K562 (cell line): ENCODE data around the gene FN3KRP. TPM values are rescaled to one million over a fixed set of nuclear protein-coding genes. Genes with fewer than 3 reads are reported as not detected.

Experiments used
- ASH1L ChIP-seq: fragments of 450-650 bp; IDR thresholded peaks from 2 replicates; pipeline ENCODE4 v1.6.1; 2018; ENCODE audit warnings: borderline replicate concordance, mild to moderate bottlenecking, low read depth; ENCODE audit not compliant: partially characterized antibody
- ATF2 ChIP-seq: sonication (generic); formaldehyde crosslinking; IDR thresholded peaks from 2 replicates; pipeline ENCODE4 v1.8.1; 2022; ENCODE audit warnings: missing genetic modification reagents
- BCLAF1 ChIP-seq, 2 experiments: fragments of 450-650 bp in 1 of 2; IDR thresholded peaks; 2 replicates each; pipeline ENCODE4 v1.6.1; 2011 to 2017; ENCODE audit warnings: low read depth in 2 of 2, antibody characterized with exemption in 1 of 2, borderline replicate concordance in 1 of 2, low read length in 1 of 2, mild to moderate bottlenecking in 1 of 2, mixed read lengths in 1 of 2; ENCODE audit not compliant: control insufficient read depth in 1 of 2
- CBX3 ChIP-seq, 2 experiments: IDR thresholded peaks; 1 replicate in 1 of 2; 2 replicates in 1 of 2; pipeline ENCODE4 v1.6.1; 2012; ENCODE audit warnings: inconsistent platforms in 2 of 2, low read length in 2 of 2, borderline replicate concordance in 1 of 2, control low read depth in 1 of 2
- CGGBP1 ChIP-seq: fragments of 250-450 bp; sonication (Bioruptor Pico); IDR thresholded peaks from 2 replicates; pipeline ENCODE4 v1.9.0; 2021; ENCODE audit warnings: mild to moderate bottlenecking
- E2F3 ChIP-seq: fragments of 250-450 bp; sonication (Bioruptor Pico); IDR thresholded peaks from 2 replicates; pipeline ENCODE4 v1.4.0; 2020; ENCODE audit warnings: mild to moderate bottlenecking
- FOXK2 ChIP-seq, 2 experiments: fragments of 450-650 bp; IDR thresholded peaks in 1 of 2; conservative IDR thresholded peaks in 1 of 2; 2 replicates each; pipeline ENCODE4 v1.6.1; 2016; ENCODE audit warnings: low read depth in 2 of 2, mild to moderate bottlenecking in 1 of 2
- GTF2F1 ChIP-seq: IDR thresholded peaks from 2 replicates; pipeline ENCODE4 v1.6.1; 2011; ENCODE audit warnings: low read depth, low read length, improper control_type of control experiment
- NBN ChIP-seq: fragments of 450-650 bp; IDR thresholded peaks from 2 replicates; pipeline ENCODE4 v1.6.1; 2016; ENCODE audit warnings: low read depth, mild to moderate bottlenecking
- POLR2G ChIP-seq: fragments of 200-400 bp; formaldehyde crosslinking; IDR thresholded peaks from 2 replicates; pipeline ENCODE4 v1.6.1; 2017; ENCODE audit warnings: low read depth, mild to moderate bottlenecking, antibody characterized with exemption, low read length, moderate library complexity
- RBM14 ChIP-seq: fragments of 200-400 bp; formaldehyde crosslinking; IDR thresholded peaks from 2 replicates; pipeline ENCODE4 v1.6.1; 2018; ENCODE audit warnings: low read depth, mild to moderate bottlenecking, low read length, moderate library complexity, borderline replicate concordance; ENCODE audit not compliant: insufficient read depth
- RUNX1 ChIP-seq: sonication (generic); IDR thresholded peaks from 2 replicates; pipeline ENCODE4 v1.6.1; 2016; ENCODE audit warnings: antibody characterized with exemption, low read depth
- SLC30A9 ChIP-seq: fragments of 250-450 bp; sonication (Bioruptor Pico); IDR thresholded peaks from 2 replicates; pipeline ENCODE4 v1.8.0; 2022; ENCODE audit warnings: mild to moderate bottlenecking, moderate library complexity
- SMAD4 ChIP-seq: fragments of 250-450 bp; sonication (Bioruptor Pico); conservative IDR thresholded peaks from 2 replicates; pipeline ENCODE4 v1.8.0; 2021; ENCODE audit warnings: inconsistent platforms, mild to moderate bottlenecking, moderate library complexity
- SRF ChIP-seq, 2 experiments: fragments of 250-450, 450-650 bp in 1 of 2; sonication (Bioruptor Pico) in 1 of 2; sonication (generic) in 1 of 2; formaldehyde crosslinking; IDR thresholded peaks; 2 replicates each; pipeline versions ENCODE4 v1.5.0 to v1.5.1; 2020 to 2022; ENCODE audit warnings: mild to moderate bottlenecking in 1 of 2, missing genetic modification reagents in 1 of 2
- TRIM28 ChIP-seq: fragments of 450-650 bp; IDR thresholded peaks from 2 replicates; pipeline ENCODE4 v1.6.1; 2017
- U2AF1 ChIP-seq: fragments of 200-400 bp; formaldehyde crosslinking; optimal IDR thresholded peaks from 2 replicates; pipeline ENCODE3; 2017; ENCODE audit warnings: mild to moderate bottlenecking, low read depth, low read length, moderate library complexity
- ZKSCAN3 ChIP-seq: fragments of 250-450 bp; sonication (Bioruptor Pico); IDR thresholded peaks from 2 replicates; pipeline ENCODE4 v1.4.0; 2020
- ZNF12 ChIP-seq: sonication (generic); formaldehyde crosslinking; IDR thresholded peaks from 2 replicates; pipeline ENCODE4 v1.4.0; 2020; ENCODE audit warnings: mild to moderate bottlenecking, missing genetic modification reagents
- ZNF140 ChIP-seq: fragments of 250-450 bp; sonication (Bioruptor Pico); IDR thresholded peaks from 2 replicates; pipeline ENCODE4 v1.8.0; 2021; ENCODE audit warnings: moderate library complexity, mild to moderate bottlenecking, inconsistent platforms
- ZNF146 ChIP-seq: IDR thresholded peaks from one replicate; pipeline ENCODE4 v1.6.1; 2018; ENCODE audit warnings: missing compliant biosample characterization; ENCODE audit not compliant: unreplicated experiment
- ZNF384 ChIP-seq: IDR thresholded peaks from 2 replicates; pipeline ENCODE4 v1.6.1; 2012; ENCODE audit warnings: low read depth, low read length, improper control_type of control experiment
- ZNF764 ChIP-seq: fragments of 250-450 bp; sonication (Bioruptor Pico); IDR thresholded peaks from 2 replicates; pipeline ENCODE4 v1.4.0; 2020; ENCODE audit warnings: low read depth, mild to moderate bottlenecking, moderate library complexity
- ZNF778 ChIP-seq: fragments of 450-650 bp; formaldehyde crosslinking; IDR thresholded peaks from 2 replicates; pipeline ENCODE4 v1.4.0; 2020; ENCODE audit warnings: mild to moderate bottlenecking, moderate library complexity
- ZNF780A ChIP-seq: fragments of 250-450 bp; sonication (Bioruptor Pico); IDR thresholded peaks from 2 replicates; pipeline ENCODE4 v1.5.0; 2021; ENCODE audit warnings: mild to moderate bottlenecking
- polyA plus RNA-seq, 8 experiments: library from polyadenylated mRNA; depleted of rRNA in 4 of 8; stranded (reverse) in 5 of 8; unstranded in 3 of 8; fragments of >200 nt; fragmentation: Nextera tagmentation in 2 of 8; fragmentation: Illumina TruSeq in 1 of 8; extraction: Ambion mirVana in 2 of 8; extraction: Trizol in 1 of 8; gene quantifications; 2 replicates each; pipeline versions ENCODE4 v1.2.1 to v1.2.3, GENCODE V29; 2011 to 2014; ENCODE audit warnings: inconsistent platforms in 1 of 8, missing spikeins in 1 of 8
- total RNA-seq, 7 experiments: library from RNA; depleted of rRNA in 6 of 7; stranded (reverse); fragments of >200 nt in 6 of 7; fragmentation: Illumina TruSeq in 2 of 7; extraction: Trizol in 2 of 7; gene quantifications; 2 replicates each; pipeline versions ENCODE4 v1.2.1 to v1.2.3, GENCODE V29; 2011 to 2021; ENCODE audit warnings: low replicate concordance in 1 of 7

Gene FN3KRP
- total and polyA plus RNA-seq, 9 of the 15 experiments (the other 6 are each of a cell fraction or from before 2014, with no cell fraction given), result 2.0 to 32.1 (median 24.9) TPM

- no peak for TF ChIP-seq BCLAF1 (IDR thresholded peaks at IDR 0.05; ENCODE audit: borderline replicate concordance in 1 of 2, control insufficient read depth in 1 of 2, low read depth in 2 of 2, low read length in 1 of 2)
- no peak for TF ChIP-seq RBM14
- no peak for TF ChIP-seq ATF2 (CRISPR knock-in tag)
- no peak for TF ChIP-seq ZNF780A (CRISPR knock-in tag)
- no peak for TF ChIP-seq CBX3 (IDR thresholded peaks at IDR 0.05; ENCODE audit: borderline replicate concordance in 1 of 2, low read length in 2 of 2)
- no peak for TF ChIP-seq E2F3 (CRISPR knock-in tag)
- no peak for TF ChIP-seq ZNF146 (CRISPR knock-in tag)
- no peak for TF ChIP-seq ZNF12 (CRISPR knock-in tag)
- no peak for TF ChIP-seq ZNF764 (CRISPR knock-in tag)
- TF ChIP-seq SLC30A9 (CRISPR knock-in tag), result no peak
- TF ChIP-seq ZNF384, result no peak
- no peak for TF ChIP-seq NBN
- TF ChIP-seq SMAD4 (CRISPR knock-in tag), result no peak
- peak; percentile 86 for TF ChIP-seq ASH1L
- TF ChIP-seq U2AF1, result no peak
- no peak for TF ChIP-seq GTF2F1
- TF ChIP-seq FOXK2 (conservative IDR thresholded peaks at IDR 0.05 in 1 of 2, IDR thresholded peaks at IDR 0.05 in 1 of 2; ENCODE audit: low read depth in 2 of 2), result no peak
- no peak for TF ChIP-seq SRF (CRISPR knock-in tag; IDR thresholded peaks at IDR 0.05)
- TF ChIP-seq RUNX1, result no peak
- no peak for TF ChIP-seq ZNF778
- TF ChIP-seq POLR2G, result peak; percentile 60
- TF ChIP-seq ZNF140 (CRISPR knock-in tag), result no peak
- TF ChIP-seq CGGBP1, result no peak
- no peak for TF ChIP-seq ZKSCAN3 (CRISPR knock-in tag)
- no peak for TF ChIP-seq TRIM28
Measured at GRCh38 chr17:82698065-82698973, 18.2 kb upstream of the FN3KRP start, which contains the start of gene RAB40B (continued).
